ENCODE data around the gene RBP3. TPM values are rescaled to one million over a fixed set of nuclear protein-coding genes. Genes with fewer than 3 reads are reported as not detected.

RBP3 gene
- total RNA-seq, 2 donors from 2014 or later, result not detected

DNA sequence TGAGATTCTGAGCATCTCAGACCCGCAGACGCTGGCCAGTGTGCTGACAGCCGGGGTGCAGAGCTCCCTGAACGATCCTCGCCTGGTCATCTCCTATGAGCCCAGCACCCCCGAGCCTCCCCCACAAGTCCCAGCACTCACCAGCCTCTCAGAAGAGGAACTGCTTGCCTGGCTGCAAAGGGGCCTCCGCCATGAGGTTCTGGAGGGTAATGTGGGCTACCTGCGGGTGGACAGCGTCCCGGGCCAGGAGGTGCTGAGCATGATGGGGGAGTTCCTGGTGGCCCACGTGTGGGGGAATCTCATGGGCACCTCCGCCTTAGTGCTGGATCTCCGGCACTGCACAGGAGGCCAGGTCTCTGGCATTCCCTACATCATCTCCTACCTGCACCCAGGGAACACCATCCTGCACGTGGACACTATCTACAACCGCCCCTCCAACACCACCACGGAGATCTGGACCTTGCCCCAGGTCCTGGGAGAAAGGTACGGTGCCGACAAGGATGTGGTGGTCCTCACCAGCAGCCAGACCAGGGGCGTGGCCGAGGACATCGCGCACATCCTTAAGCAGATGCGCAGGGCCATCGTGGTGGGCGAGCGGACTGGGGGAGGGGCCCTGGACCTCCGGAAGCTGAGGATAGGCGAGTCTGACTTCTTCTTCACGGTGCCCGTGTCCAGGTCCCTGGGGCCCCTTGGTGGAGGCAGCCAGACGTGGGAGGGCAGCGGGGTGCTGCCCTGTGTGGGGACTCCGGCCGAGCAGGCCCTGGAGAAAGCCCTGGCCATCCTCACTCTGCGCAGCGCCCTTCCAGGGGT is 703 bp downstream of the RBP3 start:
- no peaks in the 10 kb centered on the region for H3K36me3 ChIP-seq
- H3K4me1 ChIP-seq (ENCODE audit: control insufficient read depth in 1 of 2, low read depth in 2 of 2), result no peaks in the 10 kb centered on the region
- no peak overlapping the region for H3K4me3 ChIP-seq
- TF ChIP-seq, protein P1, sequence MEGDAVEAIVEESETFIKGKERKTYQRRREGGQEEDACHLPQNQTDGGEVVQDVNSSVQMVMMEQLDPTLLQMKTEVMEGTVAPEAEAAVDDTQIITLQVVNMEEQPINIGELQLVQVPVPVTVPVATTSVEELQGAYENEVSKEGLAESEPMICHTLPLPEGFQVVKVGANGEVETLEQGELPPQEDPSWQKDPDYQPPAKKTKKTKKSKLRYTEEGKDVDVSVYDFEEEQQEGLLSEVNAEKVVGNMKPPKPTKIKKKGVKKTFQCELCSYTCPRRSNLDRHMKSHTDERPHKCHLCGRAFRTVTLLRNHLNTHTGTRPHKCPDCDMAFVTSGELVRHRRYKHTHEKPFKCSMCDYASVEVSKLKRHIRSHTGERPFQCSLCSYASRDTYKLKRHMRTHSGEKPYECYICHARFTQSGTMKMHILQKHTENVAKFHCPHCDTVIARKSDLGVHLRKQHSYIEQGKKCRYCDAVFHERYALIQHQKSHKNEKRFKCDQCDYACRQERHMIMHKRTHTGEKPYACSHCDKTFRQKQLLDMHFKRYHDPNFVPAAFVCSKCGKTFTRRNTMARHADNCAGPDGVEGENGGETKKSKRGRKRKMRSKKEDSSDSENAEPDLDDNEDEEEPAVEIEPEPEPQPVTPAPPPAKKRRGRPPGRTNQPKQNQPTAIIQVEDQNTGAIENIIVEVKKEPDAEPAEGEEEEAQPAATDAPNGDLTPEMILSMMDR (IDR thresholded peaks at IDR 0.05), result no peak
- no peak overlapping the region for H3K27ac ChIP-seq
- DNase-seq (ENCODE audit: low spot score) (no peak), ATAC-seq (ENCODE audit: insufficient number of reproducible peaks, low FRiP score, low read depth) (no peak)
- H3K27me3 ChIP-seq (replicated peaks; ENCODE audit: insufficient read depth), result no peaks in the 10 kb centered on the region
- no peaks in the 10 kb centered on the region for H3K9me3 ChIP-seq

DNA sequence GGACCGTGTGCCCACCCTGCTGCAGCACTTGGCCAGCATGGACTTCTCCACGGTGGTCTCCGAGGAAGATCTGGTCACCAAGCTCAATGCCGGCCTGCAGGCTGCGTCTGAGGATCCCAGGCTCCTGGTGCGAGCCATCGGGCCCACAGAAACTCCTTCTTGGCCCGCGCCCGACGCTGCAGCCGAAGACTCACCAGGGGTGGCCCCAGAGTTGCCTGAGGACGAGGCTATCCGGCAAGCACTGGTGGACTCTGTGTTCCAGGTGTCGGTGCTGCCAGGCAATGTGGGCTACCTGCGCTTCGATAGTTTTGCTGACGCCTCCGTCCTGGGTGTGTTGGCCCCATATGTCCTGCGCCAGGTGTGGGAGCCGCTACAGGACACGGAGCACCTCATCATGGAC is 1.4 kb downstream of the RBP3 start:
- Histone ChIP-seq H3K27me3 (replicated peaks; ENCODE audit: insufficient read depth) (no peaks in the 10 kb centered on the region), H3K36me3 (no peaks in the 10 kb centered on the region), H3K4me3 (no peak overlapping the region), H3K9me3 (no peaks in the 10 kb centered on the region), H3K27ac (no peak overlapping the region), H3K4me1 (ENCODE audit: control insufficient read depth in 1 of 2, low read depth in 2 of 2) (no peaks in the 10 kb centered on the region)
- TF ChIP-seq, protein P1 (IDR thresholded peaks at IDR 0.05), result no peak
- no peak for ATAC-seq (ENCODE audit: insufficient number of reproducible peaks, low FRiP score, low read depth)
- no peak for DNase-seq (ENCODE audit: low spot score)

DNA sequence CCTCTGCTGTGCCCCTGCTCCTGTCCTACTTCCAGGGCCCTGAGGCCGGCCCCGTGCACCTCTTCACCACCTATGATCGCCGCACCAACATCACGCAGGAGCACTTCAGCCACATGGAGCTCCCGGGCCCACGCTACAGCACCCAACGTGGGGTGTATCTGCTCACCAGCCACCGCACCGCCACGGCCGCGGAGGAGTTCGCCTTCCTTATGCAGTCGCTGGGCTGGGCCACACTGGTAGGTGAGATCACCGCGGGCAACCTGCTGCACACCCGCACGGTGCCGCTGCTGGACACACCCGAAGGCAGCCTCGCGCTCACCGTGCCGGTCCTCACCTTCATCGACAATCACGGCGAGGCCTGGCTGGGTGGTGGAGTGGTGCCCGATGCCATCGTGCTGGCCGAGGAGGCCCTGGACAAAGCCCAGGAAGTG is 1.8 kb downstream of the RBP3 start:
- Histone ChIP-seq H3K9me3 (no peaks in the 10 kb centered on the region), H3K4me3 (no peak overlapping the region), H3K36me3 (no peaks in the 10 kb centered on the region), H3K4me1 (ENCODE audit: control insufficient read depth in 1 of 2, low read depth in 2 of 2) (no peaks in the 10 kb centered on the region), H3K27ac (no peak overlapping the region), H3K27me3 (replicated peaks; ENCODE audit: insufficient read depth) (no peaks in the 10 kb centered on the region)
- no peak for ATAC-seq (ENCODE audit: insufficient number of reproducible peaks, low FRiP score, low read depth)
- TF ChIP-seq, protein P1 (IDR thresholded peaks at IDR 0.05), result no peak
- no peak for DNase-seq (ENCODE audit: low spot score)

DNA sequence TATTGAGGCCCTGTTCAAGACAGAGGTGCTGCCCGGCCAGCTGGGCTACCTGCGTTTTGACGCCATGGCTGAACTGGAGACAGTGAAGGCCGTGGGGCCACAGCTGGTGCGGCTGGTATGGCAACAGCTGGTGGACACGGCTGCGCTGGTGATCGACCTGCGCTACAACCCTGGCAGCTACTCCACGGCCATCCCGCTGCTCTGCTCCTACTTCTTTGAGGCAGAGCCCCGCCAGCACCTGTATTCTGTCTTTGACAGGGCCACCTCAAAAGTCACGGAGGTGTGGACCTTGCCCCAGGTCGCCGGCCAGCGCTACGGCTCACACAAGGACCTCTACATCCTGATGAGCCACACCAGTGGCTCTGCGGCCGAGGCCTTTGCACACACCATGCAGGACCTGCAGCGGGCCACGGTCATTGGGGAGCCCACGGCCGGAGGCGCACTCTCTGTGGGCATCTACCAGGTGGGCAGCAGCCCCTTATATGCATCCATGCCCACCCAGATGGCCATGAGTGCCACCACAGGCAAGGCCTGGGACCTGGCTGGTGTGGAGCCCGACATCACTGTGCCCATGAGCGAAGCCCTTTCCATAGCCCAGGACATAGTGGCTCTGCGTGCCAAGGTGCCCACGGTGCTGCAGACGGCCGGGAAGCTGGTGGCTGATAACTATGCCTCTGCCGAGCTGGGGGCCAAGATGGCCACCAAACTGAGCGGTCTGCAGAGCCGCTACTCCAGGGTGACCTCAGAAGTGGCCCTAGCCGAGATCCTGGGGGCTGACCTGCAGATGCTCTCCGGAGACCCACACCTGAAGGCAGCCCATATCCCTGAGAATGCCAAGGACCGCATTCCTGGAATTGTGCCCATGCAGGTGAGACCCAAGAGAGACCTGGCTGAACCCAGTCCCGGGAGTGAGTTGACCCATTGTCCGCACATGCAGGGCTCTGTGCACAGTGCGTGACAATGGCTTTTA is 2.8 kb downstream of the RBP3 start:
- Histone ChIP-seq H3K9me3 (no peaks in the 10 kb centered on the region), H3K36me3 (no peaks in the 10 kb centered on the region), H3K4me3 (no peak overlapping the region), H3K4me1 (ENCODE audit: control insufficient read depth in 1 of 2, low read depth in 2 of 2) (no peaks in the 10 kb centered on the region), H3K27ac (no peak overlapping the region), H3K27me3 (replicated peaks; ENCODE audit: insufficient read depth) (no peaks in the 10 kb centered on the region)
- TF ChIP-seq, protein P1 (IDR thresholded peaks at IDR 0.05), result no peak
- DNase-seq (ENCODE audit: low spot score), result no peak
- no peak for ATAC-seq (ENCODE audit: insufficient number of reproducible peaks, low FRiP score, low read depth)

All from thoracic aorta (tissue), 2 donors.